Islet of Langerhans (tissue), 1 donor: ENCODE measurements around the gene LRRC4C.
A peak's percentile ranks its signal among the peaks of the same experiment; 100 is the strongest.

Experiments used
- FAIRE-seq: peaks from one replicate; lab custom pipeline; 2011; peaks lifted over from hg19 to GRCh38; lab: Jason Lieb, UNC

The LRRC4C gene

GRCh38 chr11:41250408-41250935, 209.0 kb downstream of the LRRC4C start:
- FAIRE-seq, result no peak

DNA sequence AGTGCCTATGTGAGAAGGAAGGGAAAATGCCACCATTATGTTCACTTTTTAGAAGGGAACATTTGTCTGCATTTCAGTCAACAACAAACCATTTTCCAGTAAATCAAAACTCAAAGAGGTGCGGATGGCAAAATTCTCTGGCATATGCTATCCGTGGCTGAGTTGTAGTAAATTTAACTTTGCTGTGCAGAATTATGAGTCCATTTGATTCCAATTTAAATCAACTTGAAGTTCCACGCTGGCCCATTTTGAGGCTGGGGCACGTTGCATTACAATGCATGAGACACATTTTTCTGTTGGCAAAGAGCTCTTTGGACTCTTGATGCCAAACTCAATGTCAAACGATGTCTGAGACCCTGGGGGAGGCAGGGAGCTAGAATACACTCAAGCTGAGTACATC, 211.8 kb downstream of the LRRC4C start:
- no peak for FAIRE-seq

DNA sequence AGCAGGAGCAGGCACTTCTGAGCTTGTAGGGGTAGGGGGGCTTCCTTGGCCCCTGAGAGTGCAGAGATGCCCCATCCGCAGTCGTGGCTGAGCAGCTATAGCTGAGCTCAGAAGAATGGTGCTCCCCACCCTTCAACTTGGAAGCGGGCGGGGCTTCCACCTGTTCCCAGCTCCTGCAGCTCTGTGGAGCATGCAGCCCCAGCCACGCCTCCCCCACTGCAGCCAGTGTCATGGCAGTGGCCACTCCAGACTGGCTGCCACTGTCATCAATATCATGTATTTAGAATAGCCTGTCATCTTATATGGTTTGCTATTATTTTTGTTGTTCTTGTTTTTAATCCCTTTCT, 213.1 kb downstream of the LRRC4C start:
- FAIRE-seq, result no peak

DNA sequence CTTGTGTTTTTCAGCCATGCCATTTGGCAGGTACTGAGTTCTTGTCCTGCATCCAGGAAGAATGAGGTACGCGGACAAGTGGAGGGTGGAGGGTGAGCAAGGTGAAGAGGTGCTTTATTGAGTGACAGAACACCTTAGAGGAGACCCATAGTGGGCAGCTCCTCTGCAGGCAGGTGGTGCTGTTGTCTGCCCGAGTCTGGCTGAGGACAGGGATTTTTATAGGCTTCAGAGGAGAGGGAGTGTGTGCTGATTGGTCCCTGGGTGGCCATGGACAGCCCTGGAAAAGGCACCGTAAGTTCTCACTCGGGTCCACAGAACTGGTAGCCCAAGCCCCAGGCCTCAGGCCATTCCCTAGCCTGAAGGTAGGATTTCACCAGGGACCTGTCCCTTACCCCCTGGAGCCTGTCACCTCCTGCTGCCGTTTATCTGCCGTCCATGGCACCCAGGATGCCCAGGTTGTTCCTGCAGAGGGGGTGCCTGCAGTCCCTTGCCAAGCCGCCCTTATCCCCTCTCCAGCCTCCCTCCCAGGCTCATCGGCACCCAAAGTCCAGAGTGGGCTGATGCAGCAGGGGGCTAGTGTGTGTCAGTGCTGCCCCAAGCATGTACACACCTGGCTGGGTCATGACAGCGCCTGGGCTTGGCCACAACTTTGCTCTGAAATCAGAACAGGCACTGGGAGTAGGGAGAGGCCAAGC, 213.6 kb downstream of the LRRC4C start:
- no peak for FAIRE-seq

DNA sequence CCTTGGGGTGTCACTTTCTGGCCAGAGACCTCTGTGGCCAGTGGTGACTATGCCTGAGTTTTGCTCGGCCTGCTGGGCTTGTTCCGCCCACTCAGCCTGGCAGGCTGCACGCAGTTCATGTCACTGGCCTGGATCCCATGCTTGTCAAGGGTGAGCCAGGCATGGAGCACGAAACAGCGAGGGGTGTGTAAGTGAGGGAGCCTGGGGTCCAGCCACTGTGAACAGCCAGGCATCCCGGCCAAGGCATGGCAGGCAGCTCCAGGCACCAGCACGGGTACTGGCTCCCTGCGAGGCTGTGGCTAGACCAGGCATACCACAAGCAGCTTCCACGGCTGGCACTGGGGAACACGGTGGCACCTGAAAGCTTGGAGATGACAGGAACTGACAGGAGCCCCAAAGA, 214.3 kb downstream of the LRRC4C start:
- FAIRE-seq, result no peak

- FAIRE-seq, result no peak
Measured at GRCh38 chr11:41237382-41237781, 222.1 kb downstream of the LRRC4C start.

DNA sequence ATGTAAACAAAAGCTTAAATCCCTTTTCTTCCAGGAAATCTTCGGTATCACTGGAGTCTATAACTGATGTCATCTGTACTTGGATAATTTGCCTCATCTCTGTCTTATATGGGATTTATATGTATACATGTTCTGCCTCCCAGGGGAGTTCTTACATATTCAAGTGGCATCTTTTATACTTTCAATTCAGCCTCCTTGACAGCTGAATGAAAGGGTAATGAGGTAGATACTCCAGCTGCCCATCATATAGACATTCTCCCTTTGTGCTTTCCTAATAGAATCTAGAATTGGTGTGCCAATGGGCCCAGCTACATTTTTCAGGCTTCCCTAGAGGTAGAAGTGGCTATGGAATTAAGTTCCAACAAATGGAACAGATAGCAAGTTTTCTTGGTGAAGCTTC, 223.8 kb downstream of the LRRC4C start:
- no peak for FAIRE-seq

GRCh38 chr11:41225856-41226633, 233.4 kb downstream of the LRRC4C start:
- no peak for FAIRE-seq

DNA sequence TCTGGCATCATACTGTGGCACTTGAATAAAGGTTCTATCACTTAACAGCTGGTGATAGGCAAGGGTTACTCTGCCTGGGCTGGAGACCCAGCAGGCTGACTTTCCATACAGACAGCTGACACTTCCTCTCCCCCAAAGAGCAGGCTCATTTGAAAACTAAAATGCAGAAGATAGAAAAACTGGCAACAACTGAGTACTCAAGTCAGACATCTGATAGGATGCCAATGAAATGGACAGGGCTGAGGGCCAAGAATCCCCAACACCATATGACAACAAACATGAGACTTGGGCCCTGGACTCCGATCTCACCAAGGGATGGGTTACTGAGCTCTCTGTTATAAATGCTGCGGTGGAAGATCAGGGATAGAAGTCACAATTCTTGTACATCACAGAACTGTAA, 237.2 kb downstream of the LRRC4C start:
- FAIRE-seq, result no peak

GRCh38 chr11:41206388-41206787, 253.1 kb downstream of the LRRC4C start:
- FAIRE-seq, result no peak

GRCh38 chr11:41201156-41201555, 258.3 kb downstream of the LRRC4C start:
- no peak for FAIRE-seq

- peak; percentile 74 for FAIRE-seq
Measured at GRCh38 chr11:41190437-41191082, 268.9 kb downstream of the LRRC4C start.

DNA sequence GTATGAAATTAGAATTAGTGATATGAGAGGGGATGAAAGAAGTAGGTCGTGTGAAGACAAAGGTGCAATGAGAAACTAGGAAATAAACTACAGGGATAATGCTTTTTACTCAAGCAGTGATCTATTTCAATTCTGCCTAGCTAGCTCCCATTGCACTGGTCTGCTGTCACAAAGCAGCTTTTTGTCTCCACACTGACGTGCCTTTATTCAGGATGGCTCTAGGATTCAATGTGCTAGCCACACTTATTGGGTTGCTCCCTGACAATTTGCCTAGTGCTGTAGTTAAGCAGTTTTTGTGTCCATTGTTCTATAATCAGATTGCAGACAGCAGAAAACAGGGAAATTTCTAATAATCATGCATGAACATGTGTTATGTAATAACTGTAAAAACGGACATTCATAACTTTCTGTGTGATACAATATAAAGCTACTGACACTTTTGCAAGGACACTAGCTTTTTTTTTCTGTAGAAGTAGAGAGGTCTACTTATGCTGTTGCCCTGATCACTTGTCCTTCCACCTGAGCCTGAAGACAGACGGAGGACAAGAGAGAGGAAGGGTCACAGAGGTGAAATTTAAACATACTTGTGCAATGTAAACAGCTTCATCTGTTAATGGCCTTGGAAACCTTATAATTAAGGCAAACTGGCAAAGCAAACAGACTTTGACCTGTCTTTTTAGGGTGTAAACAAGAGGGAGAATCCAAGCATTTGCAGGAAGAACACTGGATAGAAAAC, 269.6 kb downstream of the LRRC4C start:
- FAIRE-seq, result peak; percentile 13

- FAIRE-seq, result no peak
Measured at GRCh38 chr11:41177791-41178190, 281.7 kb downstream of the LRRC4C start.

DNA sequence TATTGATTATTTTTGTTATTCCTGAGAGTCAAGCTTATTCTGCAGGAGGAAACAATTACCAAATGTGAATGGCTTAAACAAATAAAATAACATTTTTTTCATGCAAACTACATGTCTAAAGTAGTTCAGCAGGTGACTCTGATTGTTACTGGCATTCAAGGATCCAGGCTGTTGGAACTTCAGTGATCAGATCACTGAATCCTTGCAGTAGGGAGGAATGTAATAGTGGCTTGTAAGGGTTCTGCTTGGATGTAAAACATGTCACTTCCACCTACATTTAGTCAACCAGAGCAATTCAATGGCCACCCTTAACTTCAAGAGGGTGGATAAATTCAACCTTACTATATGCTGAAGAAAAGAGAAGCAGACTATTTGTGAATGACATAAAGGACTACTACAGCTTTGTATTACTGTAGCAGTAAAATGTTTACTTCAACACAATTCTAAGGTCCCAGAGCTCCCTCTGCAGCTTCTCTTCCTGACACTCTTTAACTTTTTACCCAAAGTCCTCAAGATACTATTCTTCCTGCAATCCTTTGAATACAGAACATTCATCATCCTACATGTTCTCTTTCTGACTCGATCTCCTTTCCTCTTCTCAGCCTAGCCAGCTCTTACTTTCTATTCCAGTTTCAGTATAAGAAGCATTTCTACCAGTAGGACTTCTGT, 284.0 kb downstream of the LRRC4C start:
- no peak for FAIRE-seq

- no peak for FAIRE-seq
Measured at GRCh38 chr11:41146326-41146725, 313.1 kb downstream of the LRRC4C start.

DNA sequence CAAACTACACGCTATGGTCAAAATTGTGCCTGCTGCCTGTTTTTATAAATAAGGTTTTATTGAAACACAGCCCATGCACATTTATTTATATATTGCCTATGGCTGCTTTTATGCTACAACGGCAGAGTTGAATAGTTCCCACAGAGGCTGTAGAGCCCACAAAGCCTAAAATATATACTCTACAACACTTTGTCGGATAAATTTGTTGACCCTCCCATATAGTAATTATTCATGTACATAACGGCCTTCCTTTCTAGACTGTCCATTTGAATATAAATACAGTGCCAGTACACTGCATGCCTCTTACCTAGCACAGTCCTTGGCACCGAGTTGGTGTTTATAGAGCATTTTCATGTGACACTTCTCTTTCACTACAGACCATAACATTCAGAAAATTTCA, 314.0 kb downstream of the LRRC4C start:
- no peak for FAIRE-seq

DNA sequence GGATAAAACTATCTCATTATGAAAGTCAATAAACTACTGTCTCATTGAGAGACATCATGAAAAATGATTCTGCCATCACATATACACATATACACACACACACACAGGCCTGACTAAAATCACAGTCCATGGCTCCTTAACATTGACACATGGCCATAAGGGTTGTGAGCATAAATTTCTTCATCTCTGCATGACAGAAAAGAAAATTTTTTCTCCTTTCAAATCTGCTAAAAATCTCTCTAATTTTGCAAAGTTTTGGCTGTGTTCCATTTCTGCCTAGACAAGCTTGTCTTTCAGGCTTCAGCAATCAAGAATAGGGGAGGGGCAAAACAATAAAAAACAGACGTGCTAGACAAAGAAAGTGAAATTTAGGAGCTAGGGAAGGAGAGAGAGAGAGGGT, 324.5 kb downstream of the LRRC4C start:
- no peak for FAIRE-seq

GRCh38 chr11:41133023-41133422, 326.4 kb downstream of the LRRC4C start:
- no peak for FAIRE-seq

DNA sequence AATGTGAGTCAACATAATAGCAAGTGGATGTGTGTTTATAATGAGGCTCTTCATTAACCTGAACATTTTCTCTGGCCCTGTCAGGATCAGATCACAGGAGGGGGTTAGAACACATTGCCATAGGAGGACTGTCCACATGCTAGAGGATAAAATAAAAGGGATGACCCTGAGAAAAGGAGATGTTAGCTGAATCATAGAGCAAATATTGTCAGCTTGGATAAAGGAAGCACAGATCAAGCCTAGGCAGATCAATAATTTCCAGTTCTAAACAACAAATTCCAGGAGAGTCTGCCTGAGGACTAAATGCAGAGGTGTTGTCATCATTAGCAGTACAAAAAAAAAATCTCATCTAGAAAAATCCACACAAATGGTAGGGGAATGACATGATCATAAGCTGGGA, 337.9 kb downstream of the LRRC4C start:
- no peak for FAIRE-seq

GRCh38 chr11:41119484-41119883, 340.0 kb downstream of the LRRC4C start:
- FAIRE-seq, result no peak

DNA sequence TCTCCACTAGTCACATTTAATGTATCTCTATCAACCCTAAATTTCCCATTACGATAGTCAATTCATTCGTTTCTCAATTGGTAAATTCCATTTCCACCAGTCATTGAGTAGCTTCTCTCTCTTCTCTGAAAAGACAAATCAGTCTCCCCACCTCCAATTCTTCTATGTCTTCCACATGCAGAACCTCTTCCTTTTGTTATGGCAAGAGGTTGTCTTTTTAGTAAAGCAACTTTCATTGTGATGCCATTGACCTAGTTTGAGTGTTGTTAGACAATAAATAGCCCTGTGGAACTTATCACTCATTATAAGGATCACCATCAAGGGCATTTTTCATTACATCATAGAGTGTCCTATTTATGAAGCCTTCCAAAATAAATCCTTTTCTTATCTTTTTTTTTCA, 340.9 kb downstream of the LRRC4C start:
- no peak for FAIRE-seq
